K562 treated with DMSO at 1 percent for 48 hours (cell line): ENCODE results near the gene PPP4R4. TPM values are rescaled to one million over a fixed set of nuclear protein-coding genes. Genes with fewer than 3 reads are reported as not detected.

Source experiments
- total RNA-seq: library from RNA; unstranded; fragments of 300-600 nt; gene quantifications from 2 replicates; pipeline ENCODE4 v1.2.3, GENCODE V29; 2022; ENCODE audit warnings: low replicate concordance; ENCODE audit errors: extremely low read depth

Gene PPP4R4
- not detected in 2 replicates for total RNA-seq

GRCh38 chr14:94173885-94174603 is at the start of gene PPP4R4:
Gene PPP4R4, plus strand, starts transcription at chr14:94174322. Its CDS starts 144 bp downstream, at chr14:94174466.

GRCh38 chr14:94129111-94129757 is 44.9 kb upstream of the PPP4R4 start, which contains the start of gene IFI27L2:
Gene IFI27L2, minus strand, starts transcription at chr14:94129604. Its CDS starts 40 bp downstream, at chr14:94129564.

DNA sequence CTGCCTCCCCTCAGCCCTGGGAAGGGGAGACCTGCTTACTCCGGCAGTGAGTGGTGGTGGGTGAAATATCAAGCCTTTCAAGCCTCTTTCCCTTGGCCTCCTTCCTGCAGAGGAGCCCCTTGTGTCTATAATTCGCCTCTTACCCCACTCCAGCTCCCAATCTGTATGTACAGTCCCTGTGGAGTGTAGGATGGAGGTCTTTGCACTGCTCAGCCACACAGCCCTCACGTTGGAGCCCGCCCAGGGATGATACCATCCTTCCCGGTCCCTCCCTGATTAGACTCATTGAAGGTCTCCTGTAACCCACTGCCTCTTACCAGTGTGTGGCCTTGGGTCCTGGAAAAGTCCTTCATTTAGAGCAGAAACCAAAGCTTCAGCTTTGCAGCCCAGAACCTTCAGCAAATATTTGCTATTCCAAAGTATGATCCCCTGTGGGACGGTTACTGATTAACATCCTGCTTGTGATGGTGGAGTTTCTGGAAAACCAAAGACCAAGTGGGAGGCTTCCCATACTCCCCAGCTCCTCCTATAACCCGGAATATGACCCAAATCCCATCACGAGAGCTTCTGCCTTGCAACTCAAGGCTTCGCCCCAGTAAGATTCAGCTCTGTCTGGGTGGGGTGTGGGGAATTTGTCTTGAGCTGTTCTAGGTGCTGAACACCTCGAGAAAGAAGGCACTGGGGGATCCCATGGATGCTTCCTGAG is 118.9 kb downstream of the PPP4R4 start, which contains the start of gene SERPINA10:
Gene SERPINA10, minus strand, starts transcription at position 397 of the 706 bp plus-strand sequence. CDS start 2,675 bp downstream, outside the sequence.

DNA sequence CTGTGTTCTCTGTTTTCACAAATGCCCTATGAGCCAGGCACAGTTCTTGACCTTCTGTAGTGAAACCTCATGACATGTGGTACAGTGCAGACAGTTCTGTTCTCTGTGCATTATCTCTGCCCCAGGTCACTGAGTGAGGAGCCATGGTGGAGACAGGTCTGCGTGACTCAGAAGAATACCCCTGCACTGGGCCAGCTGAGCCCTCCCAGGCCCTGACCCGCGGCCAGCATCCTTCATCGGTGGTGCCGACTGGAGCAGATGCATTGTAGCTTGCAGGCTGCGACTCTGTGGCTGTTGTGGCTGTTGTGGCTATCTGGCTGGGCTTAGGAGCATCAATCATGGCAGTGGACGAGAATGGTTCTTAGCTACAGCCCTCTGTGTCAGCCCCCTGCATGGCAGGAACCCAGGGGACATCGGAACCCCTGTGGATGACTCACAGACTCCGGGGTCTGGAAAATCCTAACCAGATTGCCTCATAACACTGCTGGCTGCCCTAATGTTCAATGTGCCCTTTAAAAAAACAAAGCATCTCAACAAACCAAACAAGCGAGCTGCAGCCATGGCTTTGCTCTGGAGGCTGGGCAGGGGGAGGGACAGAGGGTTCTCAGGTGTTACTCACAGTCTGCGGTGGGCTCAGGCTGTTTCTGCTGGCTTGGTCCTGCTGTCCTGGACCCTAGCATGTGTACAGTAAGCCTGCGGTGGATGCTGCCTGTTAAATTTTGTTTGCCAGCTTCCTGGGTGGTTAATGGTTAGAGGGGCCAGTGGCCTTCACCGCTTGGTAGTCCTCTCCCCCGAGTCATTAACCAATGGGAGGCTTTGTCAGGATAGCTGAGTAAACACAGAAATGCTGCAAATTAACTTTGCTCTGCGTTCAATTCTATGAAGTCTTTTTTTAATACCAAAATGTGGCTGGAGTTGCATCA is 148.8 kb downstream of the PPP4R4 start, which contains the start of gene SERPINA6:
Gene SERPINA6, minus strand, starts transcription at position 689 of the 923 bp plus-strand sequence. CDS start 8,688 bp downstream, outside the sequence.

Other genes starting within 250 kb of the PPP4R4 start
- gene FAM181A, start 247.0 kb upstream of the PPP4R4 start, total RNA-seq = not detected in 2 replicates
- not detected in 2 replicates for gene ASB2, start 197.8 kb upstream of the PPP4R4 start, total RNA-seq
- not detected in 2 replicates for gene CCDC197, start 177.0 kb upstream of the PPP4R4 start, total RNA-seq
- not detected in 2 replicates for gene OTUB2, start 148.0 kb upstream of the PPP4R4 start, total RNA-seq
- gene DDX24, start 93.1 kb upstream of the PPP4R4 start, total RNA-seq = not detected in 2 replicates
- gene IFI27L1, start 93.0 kb upstream of the PPP4R4 start, total RNA-seq = not detected in 2 replicates
- not detected in 2 replicates for gene IFI27, start 63.6 kb upstream of the PPP4R4 start, total RNA-seq
- not detected in 2 replicates for gene IFI27L2, start 44.7 kb upstream of the PPP4R4 start, total RNA-seq
- not detected in 2 replicates for gene SERPINA10, start 118.9 kb downstream of the PPP4R4 start, total RNA-seq
- not detected in 2 replicates for gene SERPINA6, start 149.0 kb downstream of the PPP4R4 start, total RNA-seq
- not detected in 2 replicates for gene SERPINA2, start 192.4 kb downstream of the PPP4R4 start, total RNA-seq
- gene SERPINA1, start 214.3 kb downstream of the PPP4R4 start, total RNA-seq = not detected in 2 replicates